Mucosa of gallbladder (tissue), 1 donor: ENCODE measurements around the gene ZNF652. TPM values are rescaled to one million over a fixed set of nuclear protein-coding genes. Genes with fewer than 3 reads are reported as not detected.

ENCODE experiments used
- DNase-seq: peaks from one replicate; pipeline ENCODE4 v3.0.0-alpha.2; 2020; ENCODE audit warnings: low spot score
- total RNA-seq: library from RNA; stranded (reverse); gene quantifications from one replicate; pipeline ENCODE4 v1.2.1, GENCODE V29; 2021
- donor health status: DM: no; HTN: no; CAD: no.

The ZNF652 gene
- total RNA-seq, 1 donor from 2014 or later, result 67.4 TPM

GRCh38 chr17:49358641-49359247 is 3.3 kb downstream of the ZNF652 start:
- DNase-seq, result no peak

DNA sequence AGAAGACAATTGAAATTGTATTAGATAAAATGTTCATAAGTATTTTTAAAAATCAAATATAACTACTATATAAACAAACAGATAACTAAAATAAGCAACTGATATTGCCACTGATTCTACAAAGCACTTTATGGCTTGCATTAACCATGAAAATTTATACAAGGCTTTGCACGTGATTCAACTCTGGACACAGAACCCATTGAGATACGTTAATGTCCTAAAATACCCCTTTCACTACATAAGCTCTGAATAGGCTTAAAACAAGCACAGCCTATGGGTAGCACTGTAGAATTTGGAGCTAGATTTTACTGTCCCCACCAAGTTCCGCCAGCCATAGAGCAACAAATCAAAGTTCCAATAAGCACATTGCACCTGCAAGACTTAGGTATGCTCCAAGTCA is 4.5 kb downstream of the ZNF652 start:
- DNase-seq, result no peak

DNA sequence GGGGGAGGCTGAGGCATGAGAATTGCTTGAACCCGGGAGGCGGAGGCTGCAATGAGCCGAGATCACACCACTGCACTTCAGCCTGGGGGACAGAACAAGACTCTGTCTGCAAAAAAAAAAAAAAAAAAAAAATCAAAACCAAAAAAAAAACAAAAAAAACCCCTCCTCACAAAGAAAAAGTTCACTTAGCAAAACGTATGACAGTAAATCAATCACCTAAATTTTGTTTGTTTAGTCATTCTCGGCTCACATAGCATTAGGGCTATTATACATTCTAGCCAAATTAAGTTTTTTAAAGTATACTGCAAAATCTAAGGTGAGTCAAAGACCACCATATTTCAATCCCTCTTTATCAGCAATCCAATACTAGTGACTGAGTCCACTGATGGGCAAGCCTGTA is 5.7 kb downstream of the ZNF652 start:
- DNase-seq, result no peak

DNA sequence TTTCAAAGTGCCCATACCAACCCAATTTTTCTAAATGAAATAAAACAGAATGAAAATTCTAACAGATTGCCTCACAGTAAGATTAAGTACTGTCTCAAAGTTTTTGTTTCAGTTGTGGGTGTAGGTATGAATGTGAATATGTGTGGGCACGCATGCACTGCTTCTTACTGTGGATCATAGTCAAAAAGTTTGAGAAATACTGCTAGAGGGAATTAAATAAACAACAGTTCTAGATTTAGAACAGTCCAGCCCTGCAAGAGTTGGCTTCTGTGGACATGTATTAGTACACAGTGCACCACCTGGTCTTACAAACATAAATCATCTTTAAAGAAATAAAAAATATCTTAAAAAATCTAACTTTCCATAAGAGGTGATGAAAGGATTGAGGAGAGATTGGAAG is 8.4 kb downstream of the ZNF652 start:
- DNase-seq, result no peak

DNA sequence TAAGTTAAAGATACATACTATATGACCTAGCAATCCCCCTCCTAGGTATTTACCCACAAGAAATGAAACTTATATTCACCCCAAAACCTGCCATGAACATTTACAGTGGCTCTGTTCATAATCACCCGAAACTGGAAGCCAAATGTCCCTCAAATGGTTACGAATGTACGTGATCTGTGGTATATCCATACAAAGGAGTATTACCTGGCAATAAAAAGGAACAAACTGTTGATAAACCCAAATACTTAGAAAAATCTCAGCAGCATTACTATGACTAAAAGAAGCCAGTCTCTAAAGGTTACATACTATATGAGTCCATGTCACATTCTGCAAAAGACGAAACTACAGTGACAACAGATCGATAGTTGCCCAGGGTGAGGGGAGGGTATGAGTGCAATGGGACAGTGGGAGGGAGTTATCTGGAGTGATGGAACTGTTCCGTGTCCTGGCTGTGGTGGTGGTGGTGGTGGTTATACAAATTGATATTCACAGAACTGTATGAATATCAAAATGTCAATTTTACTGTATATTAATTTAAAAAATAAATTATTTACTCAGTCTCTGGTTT is 9.4 kb downstream of the ZNF652 start:
- no peak for DNase-seq

GRCh38 chr17:49351572-49352140 is 10.4 kb downstream of the ZNF652 start:
- no peak for DNase-seq

GRCh38 chr17:49349541-49349940 is 12.5 kb downstream of the ZNF652 start:
- no peak for DNase-seq

DNA sequence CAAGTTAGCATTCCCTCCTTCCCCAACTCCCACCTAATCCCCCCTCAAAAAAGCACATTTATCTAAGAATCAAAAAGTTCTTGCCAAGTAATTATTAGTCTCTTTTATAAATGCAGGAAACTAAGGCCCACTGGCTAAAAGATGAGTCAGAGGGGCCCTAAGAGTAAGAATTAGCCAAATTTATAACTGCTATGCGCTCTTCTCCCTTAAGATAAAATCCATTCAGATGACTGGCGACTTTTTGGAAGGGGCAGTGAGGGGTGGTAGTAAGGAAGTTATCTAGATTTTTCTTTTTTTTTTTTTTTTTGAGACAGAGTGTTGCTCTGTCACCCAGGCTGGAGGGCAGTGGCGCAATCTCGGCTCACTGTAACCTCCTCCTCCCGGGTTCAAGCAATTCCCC is 17.1 kb downstream of the ZNF652 start:
- DNase-seq, result no peak

- no peak for DNase-seq
Measured at GRCh38 chr17:49343273-49343672, 18.8 kb downstream of the ZNF652 start.

DNA sequence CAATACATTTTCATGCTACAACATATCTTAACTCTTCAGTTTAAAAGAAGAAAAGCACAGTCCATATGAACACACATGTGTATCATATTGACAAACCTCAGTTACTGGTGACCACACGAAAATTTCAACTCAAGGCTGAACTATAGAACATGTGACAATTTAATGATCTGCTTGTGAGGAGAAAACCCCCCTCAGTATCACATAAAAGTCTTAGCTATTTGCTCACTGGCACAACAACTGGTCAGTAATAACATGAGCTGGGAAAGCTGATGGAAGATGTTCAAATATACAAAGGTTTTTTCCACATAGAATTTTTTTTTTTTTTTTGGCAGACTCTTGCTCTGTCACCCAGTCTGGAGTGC is 19.5 kb downstream of the ZNF652 start:
- no peak for DNase-seq

- no peak for DNase-seq
Measured at GRCh38 chr17:49341356-49341755, 20.7 kb downstream of the ZNF652 start.

- DNase-seq, result no peak
Measured at GRCh38 chr17:49339354-49339753, 22.7 kb downstream of the ZNF652 start.

DNA sequence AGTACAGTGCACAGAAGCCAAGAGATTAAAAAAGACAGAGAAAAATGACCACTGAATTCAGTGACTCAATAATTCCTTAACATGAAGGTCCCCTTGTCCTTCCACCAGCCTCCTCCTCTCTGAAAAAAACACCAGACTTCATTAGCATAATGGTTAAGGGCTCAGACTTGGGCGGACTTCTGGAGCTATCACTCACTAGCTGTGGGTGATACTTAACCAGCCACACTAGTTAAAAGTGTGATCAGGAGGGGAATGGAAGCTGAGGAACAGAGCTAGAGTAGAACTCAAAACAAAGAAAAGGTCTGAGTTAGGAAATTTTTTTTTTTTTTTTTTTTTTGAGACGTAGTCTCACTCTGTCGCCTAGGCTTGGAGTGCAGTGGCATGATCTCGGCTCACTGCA is 23.2 kb downstream of the ZNF652 start:
- no peak for DNase-seq

DNA sequence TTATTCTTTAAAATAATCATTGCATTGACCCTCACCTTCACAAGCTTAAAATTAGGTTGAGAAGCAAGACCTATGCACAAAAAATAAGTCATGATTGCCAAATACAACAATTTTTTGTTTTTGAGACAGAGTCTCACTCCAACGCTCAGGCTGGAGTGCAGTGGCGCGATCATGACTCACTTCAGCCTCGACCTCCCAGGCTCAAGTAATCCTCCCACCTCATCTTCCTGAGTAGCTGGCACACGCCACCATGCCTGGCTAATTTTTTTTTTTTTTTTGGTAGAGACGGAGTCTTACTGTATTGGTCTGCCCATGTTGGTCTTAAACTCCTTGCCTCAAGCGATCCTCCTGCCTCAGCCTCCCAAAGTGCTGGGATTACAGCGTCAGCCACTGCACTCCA is 24.2 kb downstream of the ZNF652 start:
- no peak for DNase-seq

- DNase-seq, result no peak
Measured at GRCh38 chr17:49334744-49335512, 27.1 kb downstream of the ZNF652 start.

DNA sequence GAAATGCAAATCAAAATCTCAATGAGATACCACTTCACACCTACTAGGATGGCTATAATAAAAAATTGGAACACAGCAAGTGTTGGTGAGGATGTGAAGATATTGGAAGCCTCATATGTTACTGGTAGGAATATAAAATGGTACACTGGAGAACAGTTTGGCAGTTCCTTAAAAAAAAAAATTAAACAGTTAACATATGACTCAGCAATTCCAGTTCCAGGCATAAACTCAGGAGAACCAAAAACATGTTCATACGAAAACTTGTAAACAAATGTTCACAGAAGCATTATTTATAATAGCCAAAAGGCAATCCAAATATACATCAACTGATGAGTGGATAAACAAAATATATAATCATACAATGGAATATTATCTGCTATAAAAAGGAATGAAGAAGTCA is 28.2 kb downstream of the ZNF652 start:
- no peak for DNase-seq

DNA sequence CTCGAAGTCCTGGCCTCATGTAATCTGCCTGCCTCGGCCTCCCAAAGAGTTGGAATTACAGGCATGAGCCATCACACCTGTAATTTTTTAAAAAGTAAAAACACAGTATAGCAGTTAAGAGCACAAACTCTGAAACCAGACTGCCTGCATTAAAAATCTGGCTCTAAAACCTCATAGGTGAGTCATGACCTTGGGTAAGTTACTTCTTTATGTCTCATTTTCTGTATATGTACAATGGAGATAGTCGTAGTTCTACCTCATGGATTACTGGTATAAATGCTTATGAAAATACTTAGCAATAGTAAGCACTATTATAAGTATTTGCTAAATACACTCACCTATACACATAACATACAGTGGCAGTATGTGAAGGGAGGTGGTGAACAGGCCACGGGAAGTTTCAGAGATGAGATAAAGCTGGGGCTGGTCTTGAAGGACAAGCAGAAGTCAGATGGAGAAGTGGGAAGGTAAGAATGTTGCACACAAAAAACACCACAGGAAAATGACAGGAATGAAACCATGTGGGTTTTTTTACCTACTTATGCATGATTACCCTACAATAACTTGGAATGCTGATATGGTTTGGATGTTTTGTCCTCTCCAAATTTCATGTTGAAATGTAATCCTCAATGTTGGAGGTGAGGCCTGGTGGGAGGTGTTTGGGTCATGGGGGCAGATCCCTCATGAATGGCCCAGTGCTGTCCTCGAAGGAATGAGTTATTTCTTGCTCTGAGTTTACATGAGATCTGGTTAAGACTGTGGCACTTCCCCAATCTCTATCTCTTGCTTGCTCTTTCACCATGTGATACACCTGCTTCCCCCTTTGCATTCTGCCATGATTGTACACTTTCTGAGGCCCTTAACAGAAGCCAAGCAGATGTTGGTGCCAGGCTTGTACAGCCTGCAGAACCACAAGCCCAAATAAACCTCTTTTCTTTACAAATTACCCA is 33.9 kb downstream of the ZNF652 start:
- DNase-seq, result no peak

GRCh38 chr17:49325980-49326379 is 36.1 kb downstream of the ZNF652 start:
- no peak for DNase-seq

GRCh38 chr17:49318435-49318965 is 43.5 kb downstream of the ZNF652 start:
- DNase-seq, result no peak

- DNase-seq, result no peak
Measured at GRCh38 chr17:49316889-49317675, 45.0 kb downstream of the ZNF652 start.

- DNase-seq, result no peak
Measured at GRCh38 chr17:49316258-49316570, 45.8 kb downstream of the ZNF652 start.
